Uterus (tissue), 4 donors: Measurements from ENCODE around the gene TTC4. TPM values are rescaled to one million over a fixed set of nuclear protein-coding genes. Genes with fewer than 3 reads are reported as not detected.

Experiments
- DNase-seq, 2 donors: peaks; one replicate each; pipeline ENCODE4 v3.0.0-alpha.2; 2019 to 2020
- H3K27ac ChIP-seq, 2 donors: fragments of 200-600 bp; sonication (generic); 1 replicate in 1 of 2; 2 replicates in 1 of 2; pipeline ENCODE4 v1.5.1; 2016 to 2018
- H3K27me3 ChIP-seq, 2 donors: fragments of 200-600 bp; sonication (generic); one replicate each; pipeline ENCODE4 v1.5.1; 2018 to 2019; ENCODE audit warnings: control low read depth in 1 of 2
- H3K36me3 ChIP-seq, 2 donors: fragments of 200-600 bp; sonication (generic); one replicate each; pipeline ENCODE4 v1.5.1; 2019; ENCODE audit warnings: control low read depth in 1 of 2
- H3K4me1 ChIP-seq, 2 donors: fragments of 200-600 bp; sonication (generic); one replicate each; pipeline ENCODE4 v1.5.1; 2018 to 2019; ENCODE audit warnings: control low read depth in 1 of 2
- H3K4me3 ChIP-seq, 2 donors: fragments of 200-600 bp; sonication (generic); 1 replicate in 1 of 2; 2 replicates in 1 of 2; pipeline ENCODE4 v1.5.1; 2018 to 2019; ENCODE audit warnings: mild to moderate bottlenecking in 1 of 2
- H3K9me3 ChIP-seq, 2 donors: fragments of 200-600 bp; sonication (generic); one replicate each; pipeline ENCODE4 v1.5.1; 2019; ENCODE audit warnings: control low read depth in 1 of 2
- POLR2A ChIP-seq, 2 donors: fragments of 450-650 bp; IDR thresholded peaks; one replicate each; pipeline ENCODE4 v1.6.1; 2016; ENCODE audit warnings: antibody characterized with exemption in 2 of 2, mild to moderate bottlenecking in 1 of 2, moderate library complexity in 1 of 2
- intact Hi-C: fragments of 100-400 bp; cut with DNase I; formaldehyde crosslinking; loops from one replicate; pipeline ENCODE4 v1.15.1; 2023; ENCODE audit warnings: low total_unique reads
- total RNA-seq, 4 donors: library from RNA; depleted of rRNA in 3 of 4; stranded (reverse); fragments of >200 nt in 3 of 4; gene quantifications; one replicate each; pipeline versions ENCODE4 v1.1.0 to v1.2.4, GENCODE V29; 2014 to 2023
- TF ChIP-seq, protein P1 (sequence below), 4 experiments: fragments of 200-600 bp in 2 of 4; fragments of 450-650 bp in 2 of 4; sonication (generic) in 2 of 4; IDR thresholded peaks; one replicate each; pipeline ENCODE4 v1.5.1; 2016 to 2019; ENCODE audit warnings: antibody characterized with exemption in 4 of 4, mild to moderate bottlenecking in 2 of 4, moderate library complexity in 1 of 4
- donor health status: DM: yes; HTN: yes; CAD: no.

TTC4 gene, protein sequence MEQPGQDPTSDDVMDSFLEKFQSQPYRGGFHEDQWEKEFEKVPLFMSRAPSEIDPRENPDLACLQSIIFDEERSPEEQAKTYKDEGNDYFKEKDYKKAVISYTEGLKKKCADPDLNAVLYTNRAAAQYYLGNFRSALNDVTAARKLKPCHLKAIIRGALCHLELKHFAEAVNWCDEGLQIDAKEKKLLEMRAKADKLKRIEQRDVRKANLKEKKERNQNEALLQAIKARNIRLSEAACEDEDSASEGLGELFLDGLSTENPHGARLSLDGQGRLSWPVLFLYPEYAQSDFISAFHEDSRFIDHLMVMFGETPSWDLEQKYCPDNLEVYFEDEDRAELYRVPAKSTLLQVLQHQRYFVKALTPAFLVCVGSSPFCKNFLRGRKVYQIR
- total RNA-seq: 10 to 100 TPM in 3 of 4 donors, 1 to 10 TPM in 1; 5.9 to 43.4 (median 19.0) TPM

DNA sequence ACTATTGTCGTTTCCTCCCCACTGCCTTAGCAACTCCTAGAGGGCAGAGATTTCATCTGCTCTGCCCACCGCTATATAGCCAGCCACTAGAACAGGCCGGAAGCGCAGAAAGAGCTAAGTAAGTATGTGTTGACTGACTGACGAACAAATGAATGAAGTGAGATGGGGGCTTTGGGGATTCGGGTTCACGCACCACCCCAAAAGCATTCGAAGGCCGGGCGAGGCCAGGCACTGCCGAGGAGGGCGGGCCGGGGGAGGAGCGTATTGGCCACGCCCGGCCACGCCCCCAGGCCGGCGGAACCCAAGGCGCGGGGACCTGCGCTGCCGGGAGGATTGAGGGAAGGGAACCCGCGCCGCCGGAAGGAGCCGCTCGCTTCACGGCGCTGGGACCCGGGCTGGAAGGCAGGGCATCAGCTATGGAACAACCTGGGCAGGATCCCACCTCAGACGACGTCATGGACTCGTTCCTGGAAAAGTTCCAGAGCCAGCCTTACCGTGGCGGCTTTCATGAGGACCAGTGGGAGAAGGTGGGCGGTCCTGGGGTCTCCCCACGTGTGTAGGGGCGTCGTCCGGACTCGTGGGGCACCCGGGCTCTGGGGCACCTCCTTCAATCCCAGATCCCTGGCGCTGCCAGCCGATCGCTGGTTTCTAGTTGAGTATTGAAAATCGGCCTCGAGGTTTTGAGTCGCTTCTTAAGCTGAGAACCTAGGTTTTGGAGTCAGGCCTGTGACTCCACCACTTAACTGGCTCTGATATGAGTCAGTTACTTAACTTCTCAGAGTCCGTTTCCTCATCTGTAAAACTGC is at the start of gene TTC4:
Gene TTC4, plus strand, starts transcription at position 369 of the 806 bp plus-strand sequence. Its CDS starts 48 bp downstream, at position 417.
- H3K36me3 ChIP-seq: no peaks in the 10 kb centered on the region
- no peaks in the 10 kb centered on the region for H3K27me3 ChIP-seq
- intact Hi-C loops: no loop called here
- peak within 1 kb of the TSS; percentile 53 to 82 for H3K27ac ChIP-seq
- peak; percentile 60 to 65 for TF ChIP-seq POLR2A (IDR thresholded peaks at IDR 0.05)
- TF ChIP-seq, protein P1, sequence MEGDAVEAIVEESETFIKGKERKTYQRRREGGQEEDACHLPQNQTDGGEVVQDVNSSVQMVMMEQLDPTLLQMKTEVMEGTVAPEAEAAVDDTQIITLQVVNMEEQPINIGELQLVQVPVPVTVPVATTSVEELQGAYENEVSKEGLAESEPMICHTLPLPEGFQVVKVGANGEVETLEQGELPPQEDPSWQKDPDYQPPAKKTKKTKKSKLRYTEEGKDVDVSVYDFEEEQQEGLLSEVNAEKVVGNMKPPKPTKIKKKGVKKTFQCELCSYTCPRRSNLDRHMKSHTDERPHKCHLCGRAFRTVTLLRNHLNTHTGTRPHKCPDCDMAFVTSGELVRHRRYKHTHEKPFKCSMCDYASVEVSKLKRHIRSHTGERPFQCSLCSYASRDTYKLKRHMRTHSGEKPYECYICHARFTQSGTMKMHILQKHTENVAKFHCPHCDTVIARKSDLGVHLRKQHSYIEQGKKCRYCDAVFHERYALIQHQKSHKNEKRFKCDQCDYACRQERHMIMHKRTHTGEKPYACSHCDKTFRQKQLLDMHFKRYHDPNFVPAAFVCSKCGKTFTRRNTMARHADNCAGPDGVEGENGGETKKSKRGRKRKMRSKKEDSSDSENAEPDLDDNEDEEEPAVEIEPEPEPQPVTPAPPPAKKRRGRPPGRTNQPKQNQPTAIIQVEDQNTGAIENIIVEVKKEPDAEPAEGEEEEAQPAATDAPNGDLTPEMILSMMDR (IDR thresholded peaks at IDR 0.05): peak in 2 of 4 experiments; percentile 24 to 29
- H3K4me3 ChIP-seq: peak within 1 kb of the TSS; percentile 75 to 93
- no peaks in the 10 kb centered on the region for H3K9me3 ChIP-seq
- peak; percentile 67 to 80 for DNase-seq
- peaks cover 0 to 5% of the 10 kb centered on the region in 2 donors for H3K4me1 ChIP-seq

DNA sequence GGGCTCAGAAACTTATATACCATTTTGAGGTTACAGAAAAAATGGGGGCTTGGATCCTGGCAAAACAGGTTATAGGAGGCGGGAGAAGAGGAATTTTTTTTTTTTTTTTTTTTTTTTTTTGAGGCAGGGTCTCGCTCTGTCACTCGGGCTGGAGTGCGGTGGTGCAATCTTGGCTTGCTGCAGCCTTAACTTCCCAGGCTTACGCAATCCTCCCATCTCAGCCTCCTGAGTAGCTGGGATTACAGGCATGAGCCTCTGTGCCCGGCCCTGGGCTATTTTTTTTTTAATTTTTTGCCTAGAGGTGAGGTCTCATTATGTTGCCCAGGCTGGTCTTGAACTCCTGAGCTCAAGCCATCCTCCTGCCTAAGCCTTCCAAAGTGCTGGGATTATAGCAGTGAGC is 49.3 kb upstream of the TTC4 start:
- H3K4me3 ChIP-seq: no peak overlapping the region
- no peak for DNase-seq
- H3K27me3 ChIP-seq: no peaks in the 10 kb centered on the region
- no peaks in the 10 kb centered on the region for H3K36me3 ChIP-seq
- no peaks in the 10 kb centered on the region for H3K4me1 ChIP-seq
- TF ChIP-seq POLR2A (IDR thresholded peaks at IDR 0.05): no peak
- TF ChIP-seq, protein P1 (IDR thresholded peaks at IDR 0.05): no peak
- intact Hi-C loops: no loop called here
- no peaks in the 10 kb centered on the region for H3K9me3 ChIP-seq
- no peak overlapping the region for H3K27ac ChIP-seq

DNA sequence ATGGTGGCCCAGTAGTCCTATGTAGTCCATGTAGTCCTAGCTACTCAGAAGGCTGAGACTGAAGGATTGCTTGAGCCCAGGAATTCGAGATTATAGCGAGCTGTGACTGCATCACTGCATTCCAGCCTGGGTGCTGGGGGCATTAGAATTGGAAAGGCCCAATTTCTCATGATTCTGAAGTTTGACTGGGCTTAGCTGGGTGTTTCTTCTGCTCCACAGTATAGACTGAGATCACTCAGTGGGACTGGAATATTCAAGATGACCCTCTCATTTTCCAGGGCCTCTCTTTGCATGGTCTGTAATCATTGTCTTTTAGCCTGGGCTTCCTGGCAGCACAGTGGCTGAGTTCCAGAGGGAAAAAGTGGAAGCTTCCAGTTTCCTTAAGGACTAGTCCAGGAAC is 47.9 kb upstream of the TTC4 start:
- no peak overlapping the region for H3K4me3 ChIP-seq
- no peak overlapping the region for H3K27ac ChIP-seq
- no peaks in the 10 kb centered on the region for H3K4me1 ChIP-seq
- no peaks in the 10 kb centered on the region for H3K9me3 ChIP-seq
- intact Hi-C loops: no loop called here
- no peak for DNase-seq
- TF ChIP-seq, protein P1 (IDR thresholded peaks at IDR 0.05): no peak
- TF ChIP-seq POLR2A (IDR thresholded peaks at IDR 0.05): no peak
- H3K27me3 ChIP-seq: no peaks in the 10 kb centered on the region
- H3K36me3 ChIP-seq: no peaks in the 10 kb centered on the region

DNA sequence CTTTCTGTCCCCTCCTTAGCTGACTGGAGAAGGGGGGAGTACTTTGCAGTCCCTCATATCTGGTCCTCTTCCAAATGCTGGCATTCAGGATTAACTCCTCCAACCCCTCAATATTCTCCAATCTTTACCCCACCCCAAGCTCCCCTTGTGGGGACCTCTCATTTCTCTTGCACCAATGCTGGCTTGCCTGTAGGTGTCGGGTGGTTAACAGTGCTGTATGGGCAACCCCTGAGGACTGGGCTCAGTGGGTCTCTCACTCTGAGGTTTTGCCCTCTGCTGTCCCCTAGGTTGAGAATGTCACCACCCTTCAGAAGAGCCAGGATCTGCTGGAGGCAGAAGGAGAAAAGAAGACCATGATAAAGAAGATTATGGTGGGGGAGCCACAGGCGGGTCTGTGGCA is 47.1 kb upstream of the TTC4 start:
- no peak overlapping the region for H3K27ac ChIP-seq
- no peak overlapping the region for H3K4me3 ChIP-seq
- H3K4me1 ChIP-seq: no peaks in the 10 kb centered on the region
- H3K36me3 ChIP-seq: no peaks in the 10 kb centered on the region
- TF ChIP-seq POLR2A (IDR thresholded peaks at IDR 0.05): no peak
- TF ChIP-seq, protein P1 (IDR thresholded peaks at IDR 0.05): no peak
- H3K27me3 ChIP-seq: no peaks in the 10 kb centered on the region
- no peaks in the 10 kb centered on the region for H3K9me3 ChIP-seq
- no peak for DNase-seq
- intact Hi-C loops: no loop called here
